Measurements from ENCODE around the gene RIBC2. TPM values are rescaled to one million over a fixed set of nuclear protein-coding genes. Genes with fewer than 3 reads are reported as not detected.

The RIBC2 gene
- total and polyA plus RNA-seq, 9 of the 15 experiments (the other 6 are each of a cell fraction or from before 2014, with no cell fraction given) = not detected

GRCh38 chr22:45468872-45469271, 55.4 kb downstream of the RIBC2 start (continued):
- TF ChIP-seq STAT6 (CRISPR knock-in tag; IDR thresholded peaks at IDR 0.05) (no peak), KLF10 (CRISPR knock-in tag; IDR thresholded peaks at IDR 0.05) (no peak), CBX8 (IDR thresholded peaks at IDR 0.05; ENCODE audit: borderline replicate concordance, extremely low read depth, low read depth, low read length, poor library complexity, severe bottlenecking) (no peak), FOXO4 (CRISPR knock-in tag; IDR thresholded peaks at IDR 0.05) (no peak), ID3 (CRISPR knock-in tag; IDR thresholded peaks at IDR 0.05) (no peak), ID3 (tag; IDR thresholded peaks at IDR 0.05) (no peak), ZNF384 (IDR thresholded peaks at IDR 0.05; ENCODE audit: low read depth, low read length) (no peak), HIVEP1 (CRISPR knock-in tag; IDR thresholded peaks at IDR 0.05) (no peak), SAP30 (IDR thresholded peaks at IDR 0.05; ENCODE audit: borderline replicate concordance, insufficient read depth, low read depth, low read length, poor library complexity, severe bottlenecking) (no peak)
